IgD-negative memory B cell (primary cell): ENCODE measurements around the gene FAM216A. TPM values are rescaled to one million over a fixed set of nuclear protein-coding genes. Genes with fewer than 3 reads are reported as not detected.
"Not testable (repeated sequence)": the region's sequence is repeated elsewhere in the genome, so short reads cannot be mapped to it uniquely, and the experiment has no call there.

Experiments used
- H3K27ac Mint-ChIP-seq, 3 donors: one replicate each; pipeline ENCODE4 v1.8.0; 2020 to 2022; ENCODE audit warnings: mild to moderate bottlenecking in 3 of 3, mixed read lengths in 3 of 3, moderate library complexity in 1 of 3
- H3K27me3 Mint-ChIP-seq: one replicate; pipeline ENCODE4 v1.8.0; 2021; ENCODE audit warnings: mixed read lengths
- H3K36me3 Mint-ChIP-seq: one replicate; pipeline ENCODE4 v1.8.0; 2020; ENCODE audit warnings: mild to moderate bottlenecking, mixed read lengths
- H3K4me1 Mint-ChIP-seq, 3 donors: one replicate each; pipeline ENCODE4 v1.8.0; 2020 to 2022; ENCODE audit warnings: mixed read lengths in 3 of 3, mild to moderate bottlenecking in 1 of 3
- H3K4me3 Mint-ChIP-seq, 4 donors: one replicate each; pipeline ENCODE4 v1.8.0; 2020 to 2022; ENCODE audit warnings: mild to moderate bottlenecking in 4 of 4, mixed read lengths in 4 of 4, moderate library complexity in 3 of 4
- H3K9me3 Mint-ChIP-seq, 3 donors: one replicate each; pipeline ENCODE4 v1.8.0; 2020 to 2021; ENCODE audit warnings: mixed read lengths in 3 of 3, mild to moderate bottlenecking in 1 of 3
- polyA plus RNA-seq: library from polyadenylated mRNA; unstranded; fragments of 300-500 nt; fragmentation: Illumina TruSeq; gene quantifications from one replicate; pipeline ENCODE4 v1.2.3, GENCODE V29; 2021

FAM216A gene
- polyA plus RNA-seq, 1 donor from 2014 or later, result 10.5 TPM

- H3K9me3 Mint-ChIP-seq, H3K27me3 Mint-ChIP-seq: not testable (repeated sequence)
- H3K27ac Mint-ChIP-seq, result peak overlapping the region in 1 of 3 donors; percentile 31
- H3K4me3 Mint-ChIP-seq, result peak overlapping the region in 1 of 4 donors; percentile 55
- peaks cover 23 to 30% (median 28%) of the 10 kb centered on the region in 3 donors for H3K4me1 Mint-ChIP-seq
- H3K36me3 Mint-ChIP-seq, result peaks cover 10% of the 10 kb centered on the region
These were observed 7.5 kb upstream of the FAM216A start for GRCh38 chr12:110461189-110461588.

- H3K27me3 Mint-ChIP-seq, result peaks cover 3% of the 10 kb centered on the region
- peak overlapping the region in 2 of 3 donors; percentile 2 to 67 for H3K27ac Mint-ChIP-seq
- peak overlapping the region in 1 of 4 donors; percentile 72 for H3K4me3 Mint-ChIP-seq
- peaks cover 4% of the 10 kb centered on the region for H3K36me3 Mint-ChIP-seq
- H3K9me3 Mint-ChIP-seq, result no peaks in the 10 kb centered on the region
- peaks cover 20 to 35% (median 28%) of the 10 kb centered on the region in 3 donors for H3K4me1 Mint-ChIP-seq
These were observed 3.6 kb upstream of the FAM216A start for GRCh38 chr12:110465024-110465423.

- peak overlapping the region in 2 of 4 donors; percentile 32 to 72 for H3K4me3 Mint-ChIP-seq
- not testable (repeated sequence) for H3K27me3 Mint-ChIP-seq, H3K9me3 Mint-ChIP-seq, H3K36me3 Mint-ChIP-seq
- H3K4me1 Mint-ChIP-seq, result peaks cover 17 to 35% (median 27%) of the 10 kb centered on the region in 3 donors
- peak overlapping the region in 2 of 3 donors; percentile 2 to 67 for H3K27ac Mint-ChIP-seq
These were observed 2.9 kb upstream of the FAM216A start for GRCh38 chr12:110465765-110466164.

- Mint-ChIP-seq H3K4me1 (peaks cover 17 to 35% (median 27%) of the 10 kb centered on the region in 3 donors), H3K27ac (peak overlapping the region; percentile 18 to 69 (median 59)), H3K4me3 (peak overlapping the region; percentile 9 to 78 (median 35)), H3K36me3 (peaks cover 1% of the 10 kb centered on the region), H3K27me3 (peaks cover 3% of the 10 kb centered on the region), H3K9me3 (no peaks in the 10 kb centered on the region)
These were observed 1.9 kb upstream of the FAM216A start for GRCh38 chr12:110466791-110467190.

- peak overlapping the region; percentile 91 to 100 (median 98) for H3K4me3 Mint-ChIP-seq
- peak overlapping the region; percentile 79 to 93 (median 85) for H3K27ac Mint-ChIP-seq
- H3K9me3 Mint-ChIP-seq, result no peaks in the 10 kb centered on the region
- H3K4me1 Mint-ChIP-seq, result peaks cover 13 to 31% (median 25%) of the 10 kb centered on the region in 3 donors
- peaks cover 1% of the 10 kb centered on the region for H3K36me3 Mint-ChIP-seq
- H3K27me3 Mint-ChIP-seq, result peaks cover 3% of the 10 kb centered on the region
These were observed 815 bp upstream of the FAM216A start for GRCh38 chr12:110467847-110468213.

GRCh38 chr12:110475426-110475825 lies 6.8 kb downstream of the FAM216A start:
- Mint-ChIP-seq H3K27me3 (no peaks in the 10 kb centered on the region), H3K36me3 (peaks cover 2% of the 10 kb centered on the region), H3K4me3 (no peak overlapping the region), H3K9me3 (no peaks in the 10 kb centered on the region), H3K4me1 (no peaks in the 10 kb centered on the region), H3K27ac (no peak overlapping the region)

- Mint-ChIP-seq H3K4me3 (peak overlapping the region in 3 of 4 donors; percentile 23 to 63 (median 39)), H3K9me3 (no peaks in the 10 kb centered on the region), H3K36me3 (peaks cover 5% of the 10 kb centered on the region), H3K27ac (peak overlapping the region in 2 of 3 donors; percentile 33 to 50), H3K4me1 (peaks cover 13 to 26% (median 16%) of the 10 kb centered on the region in 3 donors), H3K27me3 (peaks cover 2% of the 10 kb centered on the region)
These were observed 30.5 kb downstream of the FAM216A start for GRCh38 chr12:110498984-110499706.

- Mint-ChIP-seq H3K36me3 (peaks cover 5% of the 10 kb centered on the region), H3K4me3 (peak overlapping the region; percentile 92 to 99 (median 98)), H3K4me1 (peaks cover 13 to 26% (median 16%) of the 10 kb centered on the region in 3 donors), H3K27me3 (peaks cover 2% of the 10 kb centered on the region), H3K27ac (peak overlapping the region; percentile 91 to 98 (median 96)), H3K9me3 (no peaks in the 10 kb centered on the region)
These were observed 32.7 kb downstream of the FAM216A start for GRCh38 chr12:110501399-110501751.

GRCh38 chr12:110501752-110502738 lies 33.4 kb downstream of the FAM216A start, which contains the start of the genes RAD9B and VPS29:
TSS of gene RAD9B (plus strand) at chr12:110502331. CDS start at chr12:110502338, 7 bp downstream.
TSS of gene VPS29 (minus strand) at chr12:110502111. CDS start at chr12:110502051, 60 bp downstream.
- Mint-ChIP-seq H3K9me3 (no peaks in the 10 kb centered on the region), H3K4me1 (peaks cover 13 to 26% (median 16%) of the 10 kb centered on the region in 3 donors), H3K4me3 (peak within 1 kb of the TSS; percentile 92 to 99 (median 98)), H3K27me3 (peaks cover 2% of the 10 kb centered on the region), H3K27ac (peak within 1 kb of the TSS; percentile 91 to 98 (median 96)), H3K36me3 (peaks cover 5% of the 10 kb centered on the region)

- Mint-ChIP-seq H3K36me3 (peaks cover 5% of the 10 kb centered on the region), H3K27me3 (peaks cover 2% of the 10 kb centered on the region), H3K4me3 (peak overlapping the region in 2 of 4 donors; percentile 43 to 60), H3K4me1 (peaks cover 13 to 30% (median 16%) of the 10 kb centered on the region in 3 donors), H3K27ac (peak overlapping the region in 1 of 3 donors; percentile 91), H3K9me3 (no peaks in the 10 kb centered on the region)
These were observed 34.8 kb downstream of the FAM216A start for GRCh38 chr12:110503432-110503831.

- peak overlapping the region in 1 of 4 donors; percentile 64 for H3K4me3 Mint-ChIP-seq
- H3K9me3 Mint-ChIP-seq, result no peaks in the 10 kb centered on the region
- H3K27me3 Mint-ChIP-seq, result peaks cover 2% of the 10 kb centered on the region
- peaks cover 5% of the 10 kb centered on the region for H3K36me3 Mint-ChIP-seq
- H3K27ac Mint-ChIP-seq, result peak overlapping the region in 2 of 3 donors; percentile 10 to 19
- H3K4me1 Mint-ChIP-seq, result peaks cover 12 to 20% (median 13%) of the 10 kb centered on the region in 3 donors
These were observed 36.7 kb downstream of the FAM216A start for GRCh38 chr12:110505332-110505731.

- Mint-ChIP-seq H3K36me3 (no peaks in the 10 kb centered on the region), H3K27me3 (no peaks in the 10 kb centered on the region), H3K27ac (no peak overlapping the region), H3K9me3 (no peaks in the 10 kb centered on the region), H3K4me3 (no peak overlapping the region), H3K4me1 (peaks cover 0 to 6% (median 2%) of the 10 kb centered on the region in 3 donors)
These were observed 39.5 kb downstream of the FAM216A start for GRCh38 chr12:110508071-110508586.

GRCh38 chr12:110513842-110514241 lies 45.2 kb downstream of the FAM216A start:
- no peak overlapping the region for H3K27ac Mint-ChIP-seq
- H3K27me3 Mint-ChIP-seq, result no peaks in the 10 kb centered on the region
- H3K4me3 Mint-ChIP-seq, result no peak overlapping the region
- H3K36me3 Mint-ChIP-seq, result no peaks in the 10 kb centered on the region
- peaks cover 0 to 2% (median 0%) of the 10 kb centered on the region in 3 donors for H3K4me1 Mint-ChIP-seq
- H3K9me3 Mint-ChIP-seq, result no peaks in the 10 kb centered on the region

- Mint-ChIP-seq H3K36me3 (no peaks in the 10 kb centered on the region), H3K27me3 (no peaks in the 10 kb centered on the region), H3K27ac (no peak overlapping the region), H3K4me3 (no peak overlapping the region), H3K9me3 (no peaks in the 10 kb centered on the region), H3K4me1 (peaks cover 0 to 2% (median 0%) of the 10 kb centered on the region in 3 donors)
These were observed 45.7 kb downstream of the FAM216A start for GRCh38 chr12:110514363-110514762.
